Body of pancreas (tissue), 4 donors: ENCODE results near the gene ITPK1. TPM values are rescaled to one million over a fixed set of nuclear protein-coding genes. Genes with fewer than 3 reads are reported as not detected.

Experiments
- ATAC-seq: fragments of 150-250 bp; one replicate; pipeline ENCODE4 v1.9.1; 2016
- DNase-seq, 4 donors: peaks; one replicate each; pipeline ENCODE4 v3.0.0-alpha.2; 2019
- H3K27ac ChIP-seq, 4 donors: fragments of 200-600 bp; sonication (generic); 1 replicate in 3 of 4; 2 replicates in 1 of 4; pipeline versions ENCODE4 v1.5.1 to v1.6.1; 2016 to 2019; ENCODE audit warnings: mild to moderate bottlenecking in 1 of 4, mixed read lengths in 1 of 4, moderate library complexity in 1 of 4
- H3K27me3 ChIP-seq, 2 donors: fragments of 200-600 bp; sonication (generic); one replicate each; pipeline ENCODE4 v1.6.0; 2016; ENCODE audit warnings: mild to moderate bottlenecking in 1 of 2
- H3K36me3 ChIP-seq, 2 donors: fragments of 200-600 bp; sonication (generic); replicated peaks in 1 of 2; 2 replicates each; pipeline ENCODE4 v1.5.1; 2016; ENCODE audit warnings: low read depth in 2 of 2; ENCODE audit not compliant: insufficient read depth in 1 of 2
- H3K4me1 ChIP-seq: fragments of 200-600 bp; sonication (generic); one replicate; pipeline ENCODE4 v1.6.0; 2016
- H3K4me3 ChIP-seq, 2 donors: fragments of 200-600 bp; sonication (generic); 1 replicate in 1 of 2; 2 replicates in 1 of 2; pipeline ENCODE4 v1.5.1; 2016 to 2019
- H3K9me3 ChIP-seq, 3 donors: fragments of 200-600 bp; sonication (generic); 1 replicate in 2 of 3; 2 replicates in 1 of 3; pipeline ENCODE4 v1.5.1; 2016
- CTCF ChIP-seq, 7 experiments: fragments of 450-650 bp in 4 of 7; fragments of 200-600 bp in 3 of 7; sonication (generic) in 3 of 7; IDR thresholded peaks; one replicate each; pipeline ENCODE4 v1.5.1; 2016 to 2019; ENCODE audit warnings: antibody characterized with exemption in 7 of 7
- POLR2A ChIP-seq, 3 donors: fragments of 450-650 bp; IDR thresholded peaks; one replicate each; pipeline ENCODE4 v1.6.1; 2016; ENCODE audit warnings: antibody characterized with exemption in 3 of 3, mild to moderate bottlenecking in 2 of 3
- WGBS, 2 donors: methylation state at CpG; one replicate each; pipeline ENCODE4 v1.1.5; 2017; 5-methylcytosine and 5-hydroxymethylcytosine counted together
- intact Hi-C: fragments of 100-400 bp; cut with DNase I; formaldehyde crosslinking; loops from one replicate; pipeline ENCODE4 v1.15.1; 2023
- total RNA-seq, 2 donors: library from RNA; depleted of rRNA; stranded (reverse); fragments of >200 nt; gene quantifications; one replicate each; pipeline ENCODE4 v1.1.0, GENCODE V29; 2016

Gene ITPK1
- total RNA-seq, 2 donors from 2014 or later, result 30.1 to 32.6 TPM

GRCh38 chr14:92929689-92930608 lies 185.8 kb downstream of the ITPK1 start:
- no peaks in the 10 kb centered on the region for H3K27me3 ChIP-seq
- no peaks in the 10 kb centered on the region for H3K9me3 ChIP-seq
- TF ChIP-seq POLR2A (IDR thresholded peaks at IDR 0.05) (no peak), CTCF (IDR thresholded peaks at IDR 0.05) (no peak)
- DNase-seq, result no peak
- 83 to 86% methylated on average over 12 to 20 of the region's 20 CpGs for WGBS, 2 donors
- H3K4me3 ChIP-seq, result no peak overlapping the region
- H3K36me3 ChIP-seq, result no peaks in the 10 kb centered on the region
- H3K4me1 ChIP-seq, result no peaks in the 10 kb centered on the region
- no peak for ATAC-seq
- no peak overlapping the region for H3K27ac ChIP-seq
- intact Hi-C loops, result no loop called here

- WGBS, 2 donors, result 69 to 76% methylated on average over 12 of the region's 12 CpGs
- no peak overlapping the region for H3K4me3 ChIP-seq
- no peaks in the 10 kb centered on the region for H3K9me3 ChIP-seq
- no peak overlapping the region for H3K27ac ChIP-seq
- no peaks in the 10 kb centered on the region for H3K4me1 ChIP-seq
- no peak for TF ChIP-seq POLR2A (IDR thresholded peaks at IDR 0.05)
- TF ChIP-seq CTCF (IDR thresholded peaks at IDR 0.05), result no peak
- ATAC-seq (no peak), DNase-seq (no peak)
- H3K27me3 ChIP-seq, result no peaks in the 10 kb centered on the region
- H3K36me3 ChIP-seq, result no peaks in the 10 kb centered on the region
- intact Hi-C loops, result no loop called here
Measured at GRCh38 chr14:92928961-92929688, 186.6 kb downstream of the ITPK1 start.

GRCh38 chr14:92928258-92928629 lies 187.5 kb downstream of the ITPK1 start:
- ATAC-seq, result no peak
- TF ChIP-seq CTCF (IDR thresholded peaks at IDR 0.05) (no peak), POLR2A (IDR thresholded peaks at IDR 0.05) (no peak)
- Histone ChIP-seq H3K36me3 (no peaks in the 10 kb centered on the region), H3K9me3 (no peaks in the 10 kb centered on the region), H3K4me1 (peaks cover 3% of the 10 kb centered on the region), H3K4me3 (no peak overlapping the region), H3K27me3 (no peaks in the 10 kb centered on the region), H3K27ac (no peak overlapping the region)
- intact Hi-C loops, result no loop called here
- no peak for DNase-seq
- whole genome bisulfite sequencing, 2 donors, result 76 to 95% methylated on average over 3 of the region's 3 CpGs

GRCh38 chr14:92927349-92928257 lies 188.1 kb downstream of the ITPK1 start:
- Histone ChIP-seq H3K27me3 (no peaks in the 10 kb centered on the region), H3K9me3 (no peaks in the 10 kb centered on the region), H3K27ac (no peak overlapping the region), H3K4me3 (no peak overlapping the region), H3K36me3 (no peaks in the 10 kb centered on the region), H3K4me1 (peaks cover 9% of the 10 kb centered on the region)
- ATAC-seq (no peak), DNase-seq (no peak)
- 54 to 62% methylated on average over 7 to 14 of the region's 14 CpGs for WGBS, 2 donors
- intact Hi-C loops, result no loop called here
- TF ChIP-seq CTCF (IDR thresholded peaks at IDR 0.05) (no peak), POLR2A (IDR thresholded peaks at IDR 0.05) (no peak)
